HS-27A (cell line): ENCODE results near the gene INPP5B.

Experiments
- DNase-seq: peaks from one replicate; pipeline ENCODE4 v3.0.0-alpha.2; 2012; ENCODE audit warnings: low read depth, missing footprints

INPP5B gene

DNA sequence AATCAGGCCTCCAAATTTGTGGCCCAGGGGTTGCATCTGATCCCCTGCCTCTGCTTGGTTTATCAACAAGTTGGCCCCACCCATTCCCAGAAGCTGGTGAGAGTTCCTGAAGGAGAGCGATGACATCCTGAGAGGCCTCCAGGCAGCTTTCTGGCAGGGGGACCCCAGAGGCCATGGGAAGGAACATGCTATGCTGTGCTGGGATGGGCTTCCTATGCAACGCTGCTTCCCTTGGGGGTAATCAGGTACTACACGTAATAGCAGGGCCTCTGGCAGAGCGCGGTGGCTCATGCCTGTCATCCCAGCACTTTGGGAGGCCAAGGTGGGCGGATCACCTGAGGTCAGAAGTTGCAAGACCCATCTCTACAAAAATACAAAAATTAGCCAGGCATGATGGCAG is 79.1 kb downstream of the INPP5B start:
- DNase-seq = no peak

DNA sequence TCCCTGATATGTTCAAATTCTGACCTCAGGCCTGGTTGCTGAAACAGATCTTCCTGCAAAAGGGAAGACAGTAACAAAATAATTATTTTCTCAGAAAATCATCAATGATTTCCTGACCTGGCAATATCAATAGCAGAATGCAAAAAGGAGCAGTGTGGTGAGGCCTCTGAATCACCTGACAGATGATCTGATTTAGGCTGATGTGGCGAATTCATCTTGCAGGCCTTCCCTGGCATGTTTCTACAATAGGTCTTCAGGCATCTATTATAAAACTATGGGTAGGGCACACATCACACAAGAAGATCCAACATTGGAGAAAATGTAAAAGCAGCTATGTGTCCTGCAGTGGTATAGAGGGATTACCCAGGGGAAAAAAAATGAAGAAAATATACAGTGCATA is 80.4 kb downstream of the INPP5B start:
- DNase-seq = no peak

DNA sequence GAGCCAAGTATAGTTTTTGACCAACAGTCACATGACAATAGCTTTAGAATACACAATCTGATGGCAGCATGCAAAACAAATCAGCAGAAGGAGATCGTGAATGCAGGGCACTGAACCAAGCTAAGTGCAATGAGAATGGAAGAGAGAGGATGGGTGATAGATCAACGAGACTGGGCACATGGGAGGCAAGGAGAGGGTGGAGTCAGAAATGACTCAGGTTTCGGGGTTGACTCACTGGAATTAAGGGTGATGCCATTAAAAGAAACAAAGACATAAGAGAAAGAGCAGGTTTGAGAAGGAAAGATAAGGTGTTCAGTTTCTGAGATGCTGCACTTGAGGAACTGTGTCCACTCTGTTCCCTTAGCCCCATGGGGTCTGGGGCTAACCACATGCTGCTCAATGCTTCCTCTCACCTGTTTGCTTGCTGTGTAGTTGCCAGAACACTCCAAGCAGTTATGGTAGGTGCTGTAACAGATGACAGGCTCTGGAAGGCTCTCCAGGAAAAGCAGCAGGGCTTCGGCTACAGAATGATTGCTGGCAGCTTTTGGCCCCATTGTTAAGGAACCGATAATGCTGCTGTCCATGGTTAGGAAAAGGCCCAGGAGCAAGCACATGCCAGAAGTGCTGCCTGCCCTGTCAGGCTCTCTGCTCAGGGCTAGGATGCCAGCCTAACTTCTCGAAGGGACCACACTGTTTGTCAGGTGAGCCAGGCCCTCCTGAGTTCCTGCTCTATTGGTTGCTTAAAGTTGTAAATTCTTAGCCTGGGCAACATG is 81.3 kb downstream of the INPP5B start:
- peak; percentile 47 for DNase-seq

DNA sequence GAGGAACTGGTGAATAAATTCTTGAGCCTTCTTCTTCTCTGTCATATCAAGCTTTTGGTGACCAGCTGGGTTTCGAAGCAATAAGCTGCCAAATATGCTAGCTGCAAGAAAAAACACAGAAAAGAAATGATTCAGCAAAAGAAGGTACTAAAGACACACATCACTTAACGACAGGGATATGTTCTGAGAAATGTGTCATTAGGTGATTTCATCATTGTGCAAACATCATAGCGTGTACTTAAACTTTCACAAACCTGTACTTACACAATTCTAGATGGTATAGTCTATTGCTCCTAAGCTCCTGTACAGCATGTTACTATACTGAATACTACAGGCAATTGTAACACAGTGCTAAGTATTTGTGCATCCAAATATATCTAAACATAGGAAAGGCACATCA is 84.5 kb downstream of the INPP5B start:
- DNase-seq = no peak

DNA sequence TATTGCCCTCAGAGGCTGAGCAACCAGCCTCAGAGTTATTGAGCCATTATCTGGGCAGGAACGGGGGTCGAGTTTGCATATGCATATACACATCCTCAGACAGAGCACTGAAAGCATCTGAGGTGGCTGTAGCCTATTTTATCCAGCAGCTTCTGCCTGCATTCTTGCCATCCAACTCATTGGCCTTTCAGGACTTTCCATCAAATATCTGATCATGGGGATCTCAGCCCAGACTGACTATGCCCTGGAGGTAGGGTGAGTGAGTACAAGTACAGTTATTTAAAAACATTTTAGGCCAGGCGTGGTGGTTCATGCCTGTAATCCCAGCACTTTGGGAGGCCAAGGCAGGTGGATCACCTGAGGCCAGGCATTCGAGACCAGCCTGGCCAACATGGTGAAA is 85.7 kb downstream of the INPP5B start:
- DNase-seq = no peak

DNA sequence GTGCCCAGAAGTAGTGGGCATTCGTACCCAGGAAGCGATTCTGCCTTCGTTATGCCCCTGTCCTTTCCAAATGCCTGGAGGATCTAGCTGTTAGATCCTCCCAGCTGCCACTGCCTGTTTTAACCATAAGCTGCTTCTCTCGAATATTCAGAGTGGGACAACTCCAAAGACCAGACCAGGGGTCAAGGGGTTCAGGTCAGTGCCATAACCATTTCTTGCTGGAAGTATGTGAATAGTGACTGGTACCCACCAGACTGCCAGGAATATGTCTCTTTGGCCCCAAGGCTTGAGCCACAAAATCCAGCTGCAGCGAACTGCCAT is 86.5 kb downstream of the INPP5B start:
- no peak for DNase-seq

DNA sequence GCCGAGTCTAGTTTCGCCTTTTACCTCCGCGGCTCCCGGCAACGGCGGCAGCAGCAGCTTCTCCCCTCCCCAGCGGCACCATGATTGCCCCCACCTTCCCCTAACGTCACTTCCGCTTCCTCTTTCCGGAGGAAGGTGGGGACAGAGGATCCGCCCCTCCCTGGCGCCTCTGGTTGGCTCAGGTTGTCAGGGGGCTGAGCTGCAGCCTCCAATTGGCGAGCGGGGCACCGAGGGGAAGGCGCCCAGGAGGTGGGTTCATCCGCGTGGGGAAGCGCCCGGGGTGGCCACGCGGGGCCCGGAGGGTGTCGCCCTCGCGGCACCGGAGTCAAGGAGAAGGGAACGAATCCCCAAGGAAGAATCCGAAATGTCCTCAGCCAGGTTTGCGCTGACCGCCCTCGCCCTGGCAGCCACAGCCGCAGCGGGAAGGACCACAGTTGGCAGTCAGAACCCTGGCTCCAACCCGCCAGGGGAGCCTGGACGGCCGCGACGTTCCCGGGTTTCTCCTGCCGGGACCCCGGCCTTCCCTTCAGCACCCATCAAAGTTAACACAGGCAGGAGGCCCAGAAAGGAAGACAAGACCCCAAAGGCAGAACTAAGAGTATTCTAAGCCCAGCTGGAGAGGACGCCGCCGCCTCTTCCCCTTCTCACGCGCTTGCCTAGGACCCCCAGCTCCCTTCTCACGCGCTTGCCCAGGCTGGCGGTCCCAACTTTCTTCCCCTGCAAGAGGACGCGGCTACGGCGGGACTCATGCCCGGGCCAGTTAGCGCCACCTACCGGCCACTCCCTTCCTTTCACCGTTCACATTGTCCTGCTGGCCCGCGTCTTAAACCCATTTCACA is 87.1 kb downstream of the INPP5B start, which contains the start of gene MTF1:
Gene MTF1, minus strand, starts transcription at position 86 of the 839 bp plus-strand sequence. CDS start 1,934 bp downstream, outside the sequence.
- DNase-seq = peak; percentile 92

DNA sequence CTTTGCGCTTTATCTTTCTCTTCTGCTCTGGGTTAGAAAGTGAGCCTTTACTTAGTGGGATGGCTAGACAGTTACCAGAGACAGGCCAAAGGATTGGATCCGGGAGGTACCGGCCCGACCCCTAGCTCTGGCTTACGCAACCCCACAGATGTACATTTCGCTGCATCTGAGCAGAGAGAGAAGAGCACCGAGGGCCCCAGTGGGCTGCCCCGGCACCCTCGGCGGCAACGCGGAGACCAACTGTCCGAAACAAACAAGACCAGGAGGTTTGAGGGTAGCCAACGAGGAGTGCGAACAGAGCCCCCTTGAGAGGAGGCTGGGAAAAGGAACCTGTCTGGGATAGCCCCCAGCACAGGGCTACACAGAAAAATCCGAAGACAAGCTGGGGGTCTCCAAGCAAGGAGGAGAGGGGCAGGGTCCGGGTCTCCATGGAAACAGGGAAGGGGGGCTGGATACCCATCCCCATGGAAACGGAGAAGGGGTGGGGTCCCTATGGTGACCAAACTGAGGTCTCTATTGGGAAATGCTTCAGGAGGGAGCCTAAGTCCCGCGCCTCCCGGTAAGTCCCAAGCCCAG is 87.8 kb downstream of the INPP5B start:
- DNase-seq = no peak

DNA sequence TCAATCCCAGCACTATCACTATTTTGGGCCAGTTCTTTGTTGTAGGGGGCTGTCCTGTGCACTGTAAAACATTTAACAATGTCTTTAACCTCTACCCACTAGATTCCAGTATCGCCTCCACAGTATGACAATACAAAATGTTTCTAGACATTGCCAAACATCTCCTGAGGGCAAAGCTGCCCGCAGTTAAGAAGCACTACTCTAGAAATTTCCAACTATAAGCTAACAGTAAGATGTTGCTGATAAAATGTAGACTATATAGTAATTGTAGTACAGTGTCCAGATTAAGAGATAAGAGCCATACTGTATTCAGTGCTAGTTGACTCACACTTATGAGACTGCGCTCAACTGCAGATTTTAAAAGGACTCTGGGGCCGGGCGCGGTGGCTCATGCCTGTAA is 92.4 kb downstream of the INPP5B start:
- DNase-seq = no peak

DNA sequence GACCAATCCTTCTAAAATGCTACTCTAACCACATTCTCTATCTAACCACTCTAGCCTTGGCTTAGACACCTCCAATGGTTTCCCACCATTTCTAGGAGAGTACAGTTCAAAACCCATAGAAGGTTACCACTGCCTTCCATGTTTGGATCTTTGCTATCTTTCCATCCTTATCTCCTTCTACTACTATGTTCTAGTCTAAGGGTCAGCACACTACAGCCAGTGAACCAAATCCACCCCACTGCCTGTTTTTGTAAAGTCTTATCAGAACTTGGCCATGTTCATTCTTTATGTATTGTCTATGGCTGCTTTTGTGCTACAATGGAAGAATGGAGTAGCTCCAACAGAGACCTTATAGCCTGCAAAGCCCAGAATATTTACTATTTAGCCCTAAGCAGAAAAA is 93.7 kb downstream of the INPP5B start:
- DNase-seq = no peak

DNA sequence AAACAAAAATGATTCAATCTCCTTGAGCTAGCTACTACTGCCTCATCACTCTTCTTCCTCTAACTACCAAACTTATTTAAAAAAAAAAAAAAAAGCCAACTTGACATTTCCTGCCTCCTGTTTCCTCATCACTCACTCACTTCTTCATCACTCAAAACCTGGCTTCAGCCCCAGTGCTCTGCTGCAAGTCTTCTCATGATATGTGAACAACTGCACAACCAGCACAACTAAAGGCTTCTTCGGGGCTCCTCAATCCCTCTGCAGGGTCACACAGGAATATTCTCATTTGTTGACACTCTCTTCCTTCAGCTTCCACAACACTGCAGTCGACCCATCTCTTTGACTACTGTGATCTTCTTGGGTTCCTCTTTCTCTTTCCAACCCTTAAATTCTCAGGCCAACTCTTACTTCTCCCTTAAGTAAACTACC is 95.1 kb downstream of the INPP5B start:
- DNase-seq = no peak

DNA sequence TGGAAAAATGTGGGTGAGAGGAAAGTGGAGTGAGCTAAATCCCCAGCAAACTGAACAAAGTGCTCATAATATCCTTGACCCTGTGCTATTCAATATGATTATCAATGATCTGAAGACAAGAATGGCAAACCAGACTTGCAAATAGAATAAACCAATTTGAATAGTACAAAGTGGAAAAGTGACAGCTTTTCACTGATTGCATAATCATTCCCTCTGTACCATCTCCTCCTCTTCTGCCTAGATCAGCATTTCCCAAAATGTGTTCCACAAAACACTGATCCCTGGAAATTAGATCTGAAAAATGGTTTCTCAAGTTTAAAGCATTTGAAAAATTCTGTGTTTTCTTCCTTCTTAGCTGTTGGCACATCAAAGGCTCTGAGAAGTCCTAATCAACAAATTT is 95.6 kb downstream of the INPP5B start:
- DNase-seq = no peak

DNA sequence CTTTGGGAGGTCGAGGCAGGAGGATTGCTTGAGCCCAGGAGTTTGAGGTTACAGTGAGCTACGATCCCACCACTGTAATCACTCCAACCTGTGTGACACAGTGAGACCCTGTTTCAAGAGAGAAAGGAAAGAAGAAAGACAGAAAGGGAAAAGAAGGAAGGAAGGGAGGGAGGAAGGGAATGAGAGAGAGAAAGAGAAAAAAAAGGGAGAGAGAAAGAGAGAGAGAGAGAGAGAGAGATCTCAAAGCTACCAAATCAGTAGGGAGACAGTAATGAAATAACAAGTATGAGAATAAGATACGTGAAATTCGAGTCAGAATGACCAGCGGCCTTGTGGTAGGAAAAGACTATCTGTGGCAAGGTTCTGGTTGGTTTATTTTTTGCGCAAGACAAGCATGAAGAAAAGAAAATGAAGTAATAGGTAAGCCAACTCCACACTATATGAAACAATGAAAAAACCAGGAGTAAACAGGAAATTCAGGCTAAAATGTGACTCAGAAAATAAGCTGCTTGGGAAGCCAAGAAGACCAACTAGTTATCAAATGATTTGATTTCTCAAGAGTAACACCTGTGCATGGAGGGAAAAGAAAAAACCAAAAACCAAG is 96.4 kb downstream of the INPP5B start:
- no peak for DNase-seq

DNA sequence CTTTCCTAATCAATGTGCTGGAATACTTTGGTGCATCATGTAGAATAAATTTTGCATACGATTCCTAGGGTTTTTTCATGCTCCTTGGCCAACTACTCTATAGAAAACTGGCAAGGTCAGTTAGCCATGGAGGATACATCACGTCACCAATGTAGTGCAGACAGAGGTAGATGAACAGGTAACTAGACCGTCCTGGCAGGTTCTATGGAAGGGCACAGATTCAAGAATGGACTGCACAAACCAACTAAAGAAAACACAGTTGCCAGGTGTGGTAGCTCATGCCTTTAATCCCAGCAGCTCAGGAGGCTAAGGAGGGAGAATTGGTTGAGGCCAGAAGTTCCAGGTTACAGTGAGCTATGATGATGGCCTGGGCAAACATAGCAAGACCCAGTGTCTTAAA is 97.4 kb downstream of the INPP5B start:
- DNase-seq = no peak

DNA sequence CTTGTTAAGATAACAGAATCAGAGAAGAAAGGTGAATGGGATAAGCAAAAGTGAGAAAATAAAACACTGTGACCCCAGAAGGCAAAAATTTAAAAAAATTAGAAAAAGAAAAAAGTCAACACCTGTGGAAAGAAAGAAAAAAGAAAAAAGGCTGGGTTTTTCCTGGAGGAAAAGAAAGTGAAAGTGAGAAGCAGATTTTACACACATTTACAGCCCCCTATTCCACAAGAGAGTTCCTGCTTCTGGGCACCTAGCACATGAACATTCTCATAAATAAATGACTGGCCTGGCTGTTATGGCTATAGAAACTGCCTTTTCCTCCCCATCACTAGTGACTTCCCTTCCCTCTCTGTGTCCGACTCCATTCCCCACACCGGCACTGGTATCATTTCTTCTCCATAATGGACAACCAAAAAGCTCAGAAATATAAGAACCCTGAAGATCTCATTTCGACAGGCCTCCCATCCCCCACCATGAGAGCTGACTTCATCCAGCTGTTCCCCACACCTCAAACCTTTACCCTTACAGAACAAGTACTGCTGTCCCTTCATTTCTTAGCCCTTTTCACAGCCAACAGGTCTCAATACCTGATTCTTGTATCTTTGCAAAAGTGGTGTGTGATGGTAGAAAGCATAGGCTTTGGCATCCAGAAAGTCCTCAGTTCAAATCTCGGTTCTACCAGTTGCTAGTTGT is 100.1 kb downstream of the INPP5B start:
- DNase-seq = no peak

DNA sequence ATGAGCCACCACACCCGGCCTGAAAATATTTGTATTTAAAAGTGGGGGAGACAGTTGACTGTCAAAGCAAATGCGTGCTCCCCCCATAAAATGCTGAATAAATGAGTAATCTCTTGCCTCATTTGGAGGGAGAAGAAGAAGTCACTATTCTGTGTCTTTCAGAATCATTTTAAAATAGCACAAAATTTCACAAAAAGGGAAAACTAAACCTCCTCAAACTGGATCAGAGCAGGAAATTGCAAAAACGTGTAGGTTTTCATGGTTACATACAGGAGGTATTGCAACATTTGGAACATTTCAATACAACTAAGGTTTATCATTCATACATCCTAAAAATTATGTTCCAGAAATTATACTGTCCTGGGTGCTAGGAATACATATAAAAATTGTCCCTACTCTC is 101.1 kb downstream of the INPP5B start:
- no peak for DNase-seq

DNA sequence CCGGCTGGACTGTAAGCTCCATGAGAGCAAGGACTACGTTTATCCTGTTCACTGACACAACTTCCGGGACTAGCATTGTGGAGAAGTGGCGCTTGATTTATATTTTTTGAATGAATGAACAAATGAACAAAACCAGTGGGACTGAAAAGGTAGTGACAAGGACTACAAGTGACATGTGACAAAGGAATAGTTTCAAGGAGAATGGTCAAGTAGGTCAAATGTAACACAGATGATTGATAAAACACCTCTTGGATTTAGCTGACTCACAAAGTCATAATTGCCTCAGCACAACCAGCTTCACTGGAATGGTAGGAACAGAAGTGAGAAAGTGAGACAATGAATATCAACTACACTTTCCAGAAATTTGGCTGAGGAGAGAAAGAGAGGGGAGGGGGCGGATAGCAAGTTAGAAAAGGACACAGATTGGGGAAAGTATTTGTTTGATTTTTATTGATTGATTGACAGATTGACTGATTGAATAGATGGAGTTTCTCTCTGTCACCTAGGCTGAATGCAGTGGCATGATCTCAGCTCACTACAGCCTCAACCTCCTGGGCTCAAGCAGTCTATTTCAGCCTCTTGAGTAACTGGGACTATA is 101.7 kb downstream of the INPP5B start:
- DNase-seq = no peak

DNA sequence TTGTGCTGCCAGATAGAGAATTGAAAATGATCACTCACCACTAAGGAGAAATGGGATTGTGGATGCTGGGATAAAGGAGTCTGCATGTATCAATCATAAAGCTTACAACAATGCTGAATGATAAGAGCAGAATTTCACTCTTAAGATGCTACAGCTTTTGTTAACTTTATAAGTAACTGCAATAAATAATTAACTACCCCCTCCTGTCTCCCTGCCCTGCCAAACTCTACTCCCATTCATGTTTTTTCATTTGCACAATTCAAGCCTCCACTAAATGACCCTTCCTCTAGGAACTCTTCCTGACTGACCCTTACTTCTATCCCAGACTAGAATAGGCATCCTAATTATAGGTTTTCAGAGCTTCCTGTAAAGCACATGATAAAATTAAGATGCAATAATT is 102.3 kb downstream of the INPP5B start:
- no peak for DNase-seq

DNA sequence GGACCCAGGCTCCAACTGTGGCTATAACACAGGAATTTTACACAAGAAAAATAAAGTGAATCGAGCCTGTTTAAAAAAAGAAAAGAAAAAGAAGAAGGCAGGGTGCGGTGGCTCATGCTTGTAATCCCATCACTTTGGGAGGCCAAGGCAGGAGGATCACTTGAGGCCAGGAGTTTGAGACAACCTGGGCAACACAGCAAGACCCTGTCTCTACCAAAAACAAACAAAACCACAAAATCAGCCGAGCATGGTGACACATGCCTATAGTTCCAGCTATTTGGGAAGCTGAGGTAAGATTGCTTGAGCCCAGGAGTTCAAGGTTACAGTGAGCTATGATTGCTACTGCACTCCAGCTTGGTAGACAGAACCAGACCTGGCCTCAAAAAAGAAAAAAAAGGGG is 105.2 kb downstream of the INPP5B start:
- DNase-seq = no peak

DNA sequence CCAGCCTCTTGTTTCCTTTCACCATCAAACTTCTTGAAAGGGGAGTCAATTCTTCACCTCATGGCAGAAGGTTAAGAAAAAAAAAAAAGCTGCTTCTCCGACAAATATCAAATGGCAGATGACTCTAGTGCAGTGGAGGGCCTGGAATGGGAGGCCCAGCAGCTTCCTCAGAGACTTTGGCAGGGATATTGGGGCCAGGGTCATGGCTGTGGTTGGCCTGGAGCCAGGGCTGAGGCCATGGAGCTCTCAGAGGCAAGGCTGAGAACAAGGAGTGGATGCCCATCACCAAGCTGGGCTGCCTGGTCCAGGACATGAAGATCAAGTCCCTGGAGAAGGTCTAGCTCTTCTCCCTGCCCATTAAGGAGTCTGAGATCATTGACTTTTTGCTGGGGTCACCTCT is 106.1 kb downstream of the INPP5B start:
- DNase-seq = no peak

DNA sequence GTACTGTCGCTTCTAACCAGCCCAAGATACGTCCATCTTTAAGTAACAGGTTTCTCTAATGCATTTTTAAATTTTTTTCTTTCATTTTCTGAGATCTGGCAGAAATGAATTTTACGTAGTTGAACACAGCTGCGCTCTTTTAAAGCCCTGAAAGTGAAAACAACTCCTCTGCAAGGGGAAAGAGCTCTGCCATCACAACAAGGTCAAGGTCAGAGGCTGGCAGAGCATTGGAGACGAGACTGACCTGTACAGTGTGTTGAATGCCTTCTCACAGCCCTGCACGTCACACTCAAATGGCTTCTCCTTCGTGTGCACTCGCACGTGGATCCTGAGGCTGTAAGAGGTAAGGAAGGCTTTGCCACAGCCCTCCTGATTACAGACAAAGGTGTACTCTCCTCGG is 107.2 kb downstream of the INPP5B start:
- no peak for DNase-seq

DNA sequence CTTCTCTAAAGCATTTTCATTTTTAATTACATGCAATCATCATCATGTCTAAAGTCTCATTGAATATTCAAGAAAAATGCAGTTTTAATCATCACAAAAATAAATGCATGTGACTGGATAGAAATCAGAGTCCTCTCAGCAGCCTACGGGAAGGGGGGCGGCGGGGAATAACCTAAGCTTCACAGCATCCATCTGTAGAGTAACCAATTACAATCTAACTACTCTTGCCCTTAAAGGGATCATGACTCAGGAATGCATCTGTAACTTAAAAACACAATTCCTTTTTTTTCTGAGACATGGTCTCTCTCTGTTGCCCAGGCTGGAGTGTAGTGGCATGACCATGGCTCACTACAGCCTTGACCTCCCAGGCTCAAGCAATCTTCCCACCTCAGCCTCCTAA is 110.1 kb downstream of the INPP5B start:
- no peak for DNase-seq
